Right ventricle myocardium inferior (tissue), 1 donor: ENCODE data around the gene RGL2. TPM values are rescaled to one million over a fixed set of nuclear protein-coding genes. Genes with fewer than 3 reads are reported as not detected.
A peak's percentile ranks its signal among the peaks of the same experiment; 100 is the strongest.

Experiments used
- ATAC-seq: fragments of 200-7000 bp; cut with Tn5 transposase; one replicate; pipeline ENCODE4 v1.9.1; 2020; ENCODE audit warnings: mild to moderate bottlenecking, moderate library complexity
- DNase-seq: peaks from one replicate; pipeline ENCODE4 v3.0.0; 2021; ENCODE audit errors: missing footprints
- intact Hi-C: fragments of 100-400 bp; cut with DNase I; formaldehyde crosslinking; loops from one replicate; pipeline ENCODE4 v1.11.0; 2022
- microRNA-seq: library from miRNA; unstranded; fragments of <30 nt; microRNA quantifications from one replicate; pipeline ENCODE4 v1.2.0, GENCODE V29; 2020
- total RNA-seq: library from RNA; stranded (reverse); fragmentation: NEBNext Ultra II Directional; extraction: Animal tissue kit (Norgen Biotek cat#: 25700); gene quantifications from one replicate; pipeline ENCODE4 v1.2.1, GENCODE V29; 2021
- donor health status: DM: no; HTN: yes; CAD: no; lungs with severe emphysema.

The RGL2 gene
- total RNA-seq, 1 donor from 2014 or later: 64.5 TPM

DNA sequence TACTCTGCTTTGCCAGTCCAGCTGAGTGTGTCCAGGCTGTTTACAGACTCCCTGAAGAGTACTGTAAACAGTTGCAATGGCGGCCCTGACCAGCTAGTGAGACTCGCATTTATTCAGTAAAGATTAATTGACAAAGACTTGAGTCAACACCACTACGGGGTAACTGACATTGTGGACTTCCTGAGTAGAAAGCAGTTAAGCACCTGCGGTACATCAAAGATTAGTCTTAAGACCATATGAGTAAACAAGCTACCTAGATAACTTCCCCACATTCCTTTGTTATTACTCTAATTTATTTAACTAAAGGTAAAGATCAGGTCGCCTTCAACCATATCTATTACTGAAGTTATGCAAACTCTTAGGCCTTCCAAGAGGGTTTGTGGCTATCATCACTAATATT, 39.7 kb downstream of the RGL2 start:
- no peak for DNase-seq
- intact Hi-C loops: no loop called here
- no peak for ATAC-seq

DNA sequence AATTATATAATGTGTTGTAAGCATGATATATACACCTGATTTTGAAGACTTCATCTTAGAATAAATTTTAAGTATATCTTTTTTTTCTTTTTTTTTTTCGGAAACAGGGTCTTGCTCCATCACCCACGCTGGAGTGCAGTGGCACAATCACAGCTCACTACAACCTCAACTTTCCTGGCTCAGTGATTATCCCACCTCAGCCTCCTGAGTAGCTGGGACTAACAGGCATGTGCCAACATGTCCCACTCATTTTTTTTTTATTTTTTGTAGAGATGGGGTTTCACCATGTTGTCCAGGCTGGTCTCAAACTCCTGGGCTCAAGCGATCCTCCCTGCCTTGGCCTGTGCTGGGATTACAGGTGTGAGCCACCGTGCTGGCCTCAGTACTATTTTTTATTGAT, 44.2 kb downstream of the RGL2 start:
- intact Hi-C loops: no loop called here
- ATAC-seq (no peak), DNase-seq (no peak)

DNA sequence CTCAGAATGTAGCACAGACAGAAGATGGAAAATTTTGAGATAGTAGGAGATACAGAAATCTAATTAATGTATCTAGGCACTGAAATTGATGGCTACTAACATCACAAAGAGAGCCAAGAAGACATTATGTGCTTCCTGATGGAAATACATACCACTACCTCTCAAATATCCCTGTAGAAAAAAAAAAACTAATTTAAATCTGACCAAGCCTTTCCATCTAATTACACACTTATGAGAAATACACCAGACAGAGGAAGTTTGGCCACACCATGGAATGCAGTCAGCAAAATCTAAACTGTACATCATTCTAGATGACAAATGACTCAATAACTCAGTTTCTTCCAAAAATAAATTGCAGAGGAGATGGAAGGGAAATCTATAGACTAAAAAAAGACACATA, 46.0 kb downstream of the RGL2 start:
- DNase-seq: no peak
- intact Hi-C loops: no loop called here

GRCh38 chr6:33251395-33252012, 47.2 kb downstream of the RGL2 start:
- intact Hi-C loops: no loop called here
- DNase-seq: no peak
- ATAC-seq: no peak

More for the DNA sequence above, 46.0 kb downstream of the RGL2 start:
- ATAC-seq: no peak

- intact Hi-C loops: no loop called here
- no peak for DNase-seq
- no peak for ATAC-seq
Observed at GRCh38 chr6:33250731-33251130, 48.0 kb downstream of the RGL2 start.

DNA sequence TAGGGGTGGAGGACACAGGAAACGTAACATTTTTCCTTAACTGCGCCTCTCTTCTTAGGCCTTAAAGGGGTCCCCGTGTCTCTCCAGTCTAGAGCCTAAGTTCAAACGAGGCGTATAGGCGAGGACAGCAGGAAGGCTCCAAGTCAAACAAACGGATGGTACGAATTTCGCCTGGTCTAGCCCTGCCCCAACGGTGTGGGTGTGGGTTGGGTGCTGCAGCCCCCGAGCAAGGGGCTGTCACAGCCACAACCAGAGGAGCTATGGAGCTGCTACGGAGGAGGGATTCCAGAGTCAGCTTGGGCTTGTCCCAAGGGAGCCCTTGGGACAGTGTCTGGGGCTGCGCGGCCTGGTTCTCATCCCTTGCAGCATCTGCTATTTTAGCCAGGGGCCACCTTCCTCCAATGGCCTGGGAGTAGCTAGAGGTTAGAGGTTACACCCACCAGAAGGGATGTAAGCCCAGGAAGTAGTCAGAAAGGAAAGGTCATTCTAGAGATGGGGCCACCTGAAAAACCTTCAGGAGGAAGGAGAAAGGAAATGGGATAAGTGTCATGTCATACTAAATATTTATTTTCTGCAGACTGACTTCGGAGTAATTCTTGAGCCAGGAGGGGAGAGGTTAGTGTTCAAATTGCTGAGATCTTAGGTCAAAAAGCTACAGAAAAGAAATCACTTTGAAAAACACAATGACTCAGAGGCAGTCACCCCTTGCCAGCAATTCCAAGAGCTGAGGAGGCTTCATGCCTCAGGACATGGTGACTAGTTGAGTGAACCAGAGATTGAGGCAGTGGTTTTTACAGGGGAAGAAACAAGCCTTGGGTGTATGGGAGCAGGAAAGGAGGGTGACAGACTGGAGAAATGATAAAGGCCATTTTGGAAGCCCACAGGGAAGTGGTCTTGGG, 48.8 kb downstream of the RGL2 start:
- peak; percentile 0 for ATAC-seq
- no peak for DNase-seq
- intact Hi-C loops: loop anchor here (2.0 to 5.0 kb wide), 4 partner anchors 41 to 363 kb away; partner anchors contain the start of genes RING1, RXRB and SLC39A7

- intact Hi-C loops: loop anchor here (1.0 to 5.0 kb wide), 6 partner anchors 40 to 362 kb away; partner anchors contain the start of genes RING1, RXRB and SLC39A7
- ATAC-seq (peak; percentile 97), DNase-seq (peak; percentile 98)
Observed at GRCh38 chr6:33248932-33249731, 49.6 kb downstream of the RGL2 start.

DNA sequence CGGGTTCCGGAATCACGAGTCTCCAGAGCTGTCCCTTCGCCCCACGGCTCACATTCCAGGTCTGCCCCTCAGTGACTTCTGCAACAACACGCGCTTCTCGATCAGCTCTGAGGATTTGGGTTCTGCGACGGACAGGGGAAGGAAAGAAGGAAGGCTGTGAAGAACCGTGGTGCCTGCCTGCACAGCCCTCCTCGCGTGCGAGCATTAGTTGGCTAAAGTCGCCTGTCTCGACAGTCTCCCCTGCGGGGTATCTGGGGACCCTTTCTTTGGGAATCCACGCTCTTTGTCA, 50.2 kb downstream of the RGL2 start:
- ATAC-seq (peak; percentile 3), DNase-seq (no peak)
- intact Hi-C loops: loop anchor here (1.0 to 5.0 kb wide), 6 partner anchors 40 to 361 kb away; partner anchors contain the start of genes RING1, RXRB and SLC39A7

GRCh38 chr6:33247977-33248642, 50.6 kb downstream of the RGL2 start:
- peak; percentile 79 for ATAC-seq
- peak; percentile 95 for DNase-seq
- intact Hi-C loops: loop anchor here (1.0 to 5.0 kb wide), 6 partner anchors 39 to 361 kb away; partner anchors contain the start of genes RING1, RXRB and SLC39A7

GRCh38 chr6:33243476-33243875, 55.3 kb downstream of the RGL2 start:
- intact Hi-C loops: no loop called here

DNA sequence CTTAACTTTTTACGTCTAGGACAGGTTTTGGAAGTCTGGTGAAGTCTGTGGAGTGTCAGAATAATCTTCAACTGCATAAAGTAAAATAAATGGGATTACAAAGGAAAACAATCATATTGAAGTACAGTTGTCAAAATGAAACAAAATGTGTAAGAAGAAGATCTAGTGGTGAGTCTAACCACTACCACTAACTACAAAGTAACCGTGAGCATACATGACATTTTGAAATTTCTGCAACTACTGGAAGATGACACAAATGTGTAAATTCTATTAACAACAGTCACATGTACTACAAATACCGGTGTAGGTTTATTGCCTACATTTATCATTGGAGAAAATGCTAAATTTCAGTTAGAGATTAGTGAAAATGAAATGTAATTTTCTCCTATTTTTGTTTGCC, 56.8 kb downstream of the RGL2 start:
- intact Hi-C loops: no loop called here
- DNase-seq: no peak
- ATAC-seq: no peak

More at GRCh38 chr6:33243476-33243875, 55.3 kb downstream of the RGL2 start:
- no peak for DNase-seq
- no peak for ATAC-seq

Small RNA genes lying within 50 kb of the gene (microRNA-seq; reads per million reads assigned to microRNA genes)
- gene MIR6834 (not detected), gene MIR6873 (not detected)

Other genes with a start within 250 kb of the RGL2 start
- 42.8 TPM for gene HLA-DPA1, start 225.3 kb downstream of the RGL2 start, total RNA-seq
- 38.4 TPM for gene HLA-DPB1, start 223.0 kb downstream of the RGL2 start, total RNA-seq
- gene COL11A2, start 106.5 kb downstream of the RGL2 start, total RNA-seq: 1.1 TPM
- gene RXRB, start 98.3 kb downstream of the RGL2 start, total RNA-seq: 39.3 TPM
- gene SLC39A7, start 98.1 kb downstream of the RGL2 start, total RNA-seq: 55.4 TPM
- 25.0 TPM for gene HSD17B8, start 94.3 kb downstream of the RGL2 start, total RNA-seq
- 27.7 TPM for gene RING1, start 90.4 kb downstream of the RGL2 start, total RNA-seq
- gene VPS52, start 27.1 kb downstream of the RGL2 start, total RNA-seq: 31.4 TPM
- gene RPS18, start 26.9 kb downstream of the RGL2 start, total RNA-seq: 1,075 TPM
- 8.5 TPM for gene B3GALT4, start 21.8 kb downstream of the RGL2 start, total RNA-seq
- 15.9 TPM for gene WDR46, start 9.7 kb downstream of the RGL2 start, total RNA-seq
- 57.8 TPM for gene PFDN6, start 9.3 kb downstream of the RGL2 start, total RNA-seq
- 82.3 TPM for gene TAPBP, start 15.1 kb upstream of the RGL2 start, total RNA-seq
- gene ZBTB22, start 18.8 kb upstream of the RGL2 start, total RNA-seq: 10.8 TPM
- gene DAXX, start 24.0 kb upstream of the RGL2 start, total RNA-seq: 22.4 TPM
- gene KIFC1, start 92.9 kb upstream of the RGL2 start, total RNA-seq: 1.3 TPM
- 43.5 TPM for gene PHF1, start 112.1 kb upstream of the RGL2 start, total RNA-seq
- 107 TPM for gene CUTA, start 119.2 kb upstream of the RGL2 start, total RNA-seq
- gene SYNGAP1, start 121.1 kb upstream of the RGL2 start, total RNA-seq: 5.2 TPM
- gene ZBTB9, start 155.6 kb upstream of the RGL2 start, total RNA-seq: 4.1 TPM